ENCODE measurements around the gene GNA12.

- TF ChIP-seq, protein P1, sequence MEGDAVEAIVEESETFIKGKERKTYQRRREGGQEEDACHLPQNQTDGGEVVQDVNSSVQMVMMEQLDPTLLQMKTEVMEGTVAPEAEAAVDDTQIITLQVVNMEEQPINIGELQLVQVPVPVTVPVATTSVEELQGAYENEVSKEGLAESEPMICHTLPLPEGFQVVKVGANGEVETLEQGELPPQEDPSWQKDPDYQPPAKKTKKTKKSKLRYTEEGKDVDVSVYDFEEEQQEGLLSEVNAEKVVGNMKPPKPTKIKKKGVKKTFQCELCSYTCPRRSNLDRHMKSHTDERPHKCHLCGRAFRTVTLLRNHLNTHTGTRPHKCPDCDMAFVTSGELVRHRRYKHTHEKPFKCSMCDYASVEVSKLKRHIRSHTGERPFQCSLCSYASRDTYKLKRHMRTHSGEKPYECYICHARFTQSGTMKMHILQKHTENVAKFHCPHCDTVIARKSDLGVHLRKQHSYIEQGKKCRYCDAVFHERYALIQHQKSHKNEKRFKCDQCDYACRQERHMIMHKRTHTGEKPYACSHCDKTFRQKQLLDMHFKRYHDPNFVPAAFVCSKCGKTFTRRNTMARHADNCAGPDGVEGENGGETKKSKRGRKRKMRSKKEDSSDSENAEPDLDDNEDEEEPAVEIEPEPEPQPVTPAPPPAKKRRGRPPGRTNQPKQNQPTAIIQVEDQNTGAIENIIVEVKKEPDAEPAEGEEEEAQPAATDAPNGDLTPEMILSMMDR (IDR thresholded peaks at IDR 0.05): no peak
- no peak for TF ChIP-seq POLR2A (IDR thresholded peaks at IDR 0.05)
Observed at GRCh38 chr7:2815875-2816245, 28.2 kb downstream of the GNA12 start.

All from adrenal gland (tissue), 5 donors.